RKO (cell line): ENCODE results near the gene SLC18A3.

Source experiments
- DNase-seq: peaks from one replicate; pipeline ENCODE4 v3.0.0-alpha.2; 2016; ENCODE audit warnings: low spot score

SLC18A3 gene

GRCh38 chr10:49611816-49612512 is 1.9 kb downstream of the SLC18A3 start:
- DNase-seq = no peak

GRCh38 chr10:49612513-49613164 is 2.5 kb downstream of the SLC18A3 start:
- no peak for DNase-seq

DNA sequence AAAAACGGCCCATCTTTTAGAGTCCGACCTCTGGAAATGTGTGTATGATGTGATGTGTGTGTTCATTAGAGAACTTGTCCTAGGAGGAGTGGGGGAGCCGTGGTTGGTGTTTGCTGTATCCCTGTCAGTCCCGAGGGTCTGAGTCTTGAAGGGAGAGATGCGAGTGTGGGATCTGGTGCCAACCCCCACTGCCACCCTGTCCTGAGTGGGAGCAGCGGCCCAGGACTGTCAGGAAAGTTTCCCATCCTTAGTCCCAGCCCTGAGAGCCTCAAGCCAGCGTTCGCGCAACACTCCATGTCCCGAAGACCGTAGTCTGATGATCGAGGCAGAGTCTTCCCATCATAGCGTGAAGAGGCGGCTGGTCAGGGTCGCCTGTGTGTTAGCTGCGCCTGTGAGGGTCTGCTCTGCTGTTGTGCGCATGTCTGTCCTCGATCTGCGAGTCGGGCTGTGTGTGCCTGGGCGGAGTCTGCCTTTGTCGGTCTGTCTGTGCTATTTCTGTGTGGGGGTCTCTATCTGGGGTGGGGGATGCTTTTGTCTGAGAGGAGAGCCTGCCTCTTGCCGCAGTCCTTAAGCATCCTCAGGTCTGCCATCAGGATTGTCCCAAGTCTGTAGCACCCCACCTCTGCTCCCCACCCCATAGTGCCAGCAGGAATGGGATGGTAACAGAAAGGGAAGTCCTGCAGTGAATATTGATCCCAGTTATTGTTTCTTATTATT is 3.2 kb downstream of the SLC18A3 start:
- no peak for DNase-seq

DNA sequence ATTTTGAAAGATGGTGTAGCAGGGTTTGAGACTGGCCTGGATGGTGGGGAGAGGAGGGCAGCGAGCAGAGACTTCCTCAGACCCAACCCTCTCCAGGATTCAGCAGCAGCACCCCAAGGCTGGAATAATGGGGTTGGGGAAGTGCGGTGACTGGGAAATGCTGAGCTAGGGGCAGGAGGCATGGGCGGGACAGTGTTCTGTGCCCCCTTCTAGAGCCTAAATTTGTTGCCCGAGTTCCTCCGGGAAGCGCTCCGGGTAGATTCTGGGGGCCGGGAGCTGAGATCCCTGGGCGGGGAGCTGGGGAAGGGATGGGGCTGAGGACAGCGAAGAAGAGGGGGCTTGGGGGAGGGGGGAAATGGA is 3.8 kb downstream of the SLC18A3 start, which contains the start of gene CHAT:
CHAT (plus strand) TSS at position 156 of the 360 bp plus-strand sequence; CDS start at position 309, 153 bp downstream.
- no peak for DNase-seq

DNA sequence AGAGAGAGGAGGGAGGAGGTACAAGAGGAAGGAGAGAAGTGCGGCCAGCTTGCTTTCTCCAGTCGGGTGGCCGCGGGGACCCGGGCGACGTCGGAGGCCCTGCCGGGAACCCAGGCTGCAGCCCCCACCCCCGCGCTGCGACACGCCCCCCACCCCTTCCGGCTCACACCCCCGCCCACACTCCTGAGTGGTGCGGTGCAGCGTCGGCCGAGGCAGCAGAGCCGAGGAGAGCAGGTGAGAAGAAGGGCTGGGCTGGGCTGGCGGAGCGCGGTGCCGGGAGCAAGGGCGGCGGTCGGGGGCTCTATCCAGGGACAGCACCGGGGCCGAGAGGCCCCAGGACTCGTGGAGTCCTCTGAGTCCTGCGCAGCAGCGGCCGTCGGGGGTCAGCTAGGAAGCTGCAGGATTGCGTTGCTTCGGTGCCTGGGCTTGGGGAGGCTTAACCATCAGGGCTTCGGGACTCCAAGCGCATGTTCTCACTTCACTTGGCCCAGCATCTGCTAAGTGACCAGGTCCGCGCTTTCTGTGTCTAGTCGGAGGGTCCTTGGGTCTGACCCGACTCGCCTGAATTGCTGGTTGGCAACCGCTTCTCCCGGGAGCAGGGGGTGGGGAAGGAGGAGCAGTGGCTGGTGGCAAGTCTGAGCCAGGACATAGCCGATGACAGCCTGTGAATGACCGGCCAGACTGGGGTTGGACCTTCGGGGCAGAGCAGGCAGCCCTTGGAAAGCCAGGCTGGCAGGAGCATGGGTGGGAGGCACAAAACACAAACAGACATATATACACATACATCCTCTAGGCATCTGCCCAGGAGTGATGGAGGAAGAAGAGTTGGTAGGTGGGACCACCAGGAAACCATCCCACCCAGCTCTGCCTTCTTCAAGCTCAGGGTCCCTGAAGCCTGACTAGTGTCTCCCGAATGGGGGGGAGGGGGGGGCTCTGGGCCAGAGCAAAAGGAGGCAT is 4.4 kb downstream of the SLC18A3 start:
- no peak for DNase-seq

- DNase-seq = no peak
Measured at GRCh38 chr10:49615213-49615612, 5.1 kb downstream of the SLC18A3 start.

- no peak for DNase-seq
Measured at GRCh38 chr10:49615721-49616120, 5.6 kb downstream of the SLC18A3 start.

DNA sequence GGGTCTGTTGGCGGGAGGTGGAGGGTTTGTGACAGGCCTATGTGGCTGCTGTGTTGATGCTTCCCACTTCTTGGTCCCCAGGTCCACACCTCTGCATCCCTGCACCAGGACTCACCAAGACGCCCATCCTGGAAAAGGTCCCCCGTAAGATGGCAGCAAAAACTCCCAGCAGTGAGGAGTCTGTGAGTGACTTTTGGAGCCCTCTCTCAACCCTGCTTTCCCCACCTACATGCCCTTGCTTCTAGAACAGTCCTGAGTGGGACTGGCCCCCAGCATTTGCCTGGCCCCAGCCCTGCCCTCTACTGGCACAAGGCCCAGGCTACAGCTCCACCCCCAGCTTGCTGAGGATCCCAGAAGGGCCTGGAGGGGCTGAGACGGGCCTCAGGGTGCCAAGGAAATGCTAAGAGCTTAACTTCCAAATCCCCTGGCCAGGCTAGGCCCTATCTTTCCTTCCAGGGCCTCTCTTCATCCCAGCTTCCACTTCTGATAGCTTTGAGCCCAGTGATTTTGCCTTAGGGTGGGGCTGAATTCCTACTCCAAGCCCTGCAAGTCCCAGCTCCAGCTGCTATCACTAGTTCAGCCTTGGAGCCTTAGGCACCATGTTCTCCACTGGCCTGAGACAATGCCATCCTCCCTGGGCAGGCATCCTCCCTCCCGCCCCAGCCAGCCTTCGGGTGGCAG is 6.5 kb downstream of the SLC18A3 start:
- no peak for DNase-seq

DNA sequence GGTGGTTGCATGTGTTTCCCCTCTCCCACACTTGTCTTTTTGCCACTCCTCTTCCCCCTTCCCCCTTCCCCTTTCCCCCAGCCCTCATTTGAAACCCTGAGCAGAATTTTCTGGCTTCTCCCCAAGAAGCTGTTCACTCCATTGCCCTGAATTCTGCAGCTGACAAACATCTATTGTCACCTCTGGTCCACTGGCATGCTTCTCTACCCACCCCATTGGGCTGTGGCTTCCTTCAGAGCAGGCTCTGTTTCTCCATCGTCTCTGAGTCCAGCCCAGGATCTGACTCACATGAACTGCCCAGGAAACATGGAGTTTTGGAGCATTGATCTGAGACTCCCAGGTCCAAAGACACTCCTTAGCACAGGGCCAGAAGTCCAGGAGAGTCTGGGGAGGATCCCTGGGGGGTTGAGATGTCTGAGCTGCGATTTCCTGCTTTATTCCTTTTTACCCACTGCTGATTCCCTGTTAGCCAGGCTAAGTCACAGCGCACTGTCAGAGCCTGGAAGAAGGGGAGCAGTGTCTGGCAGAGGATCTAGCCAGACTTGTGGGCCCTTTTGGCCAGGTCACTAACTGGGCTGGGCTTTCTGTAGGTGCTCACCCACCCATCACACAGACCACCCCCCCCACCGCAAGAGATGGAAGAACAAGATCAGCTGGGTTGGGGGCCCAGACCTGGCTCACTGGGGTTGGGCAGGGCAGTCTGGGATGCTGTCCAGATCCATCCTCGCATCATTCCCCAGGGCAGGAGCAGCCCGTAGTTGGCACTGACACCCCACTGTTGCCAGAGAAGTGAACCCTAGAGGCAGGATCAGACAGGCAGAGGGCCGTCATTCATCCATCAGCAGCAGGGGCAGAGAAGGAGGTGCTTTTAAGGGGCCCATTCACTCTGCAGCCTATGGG is 7.3 kb downstream of the SLC18A3 start:
- DNase-seq = no peak

DNA sequence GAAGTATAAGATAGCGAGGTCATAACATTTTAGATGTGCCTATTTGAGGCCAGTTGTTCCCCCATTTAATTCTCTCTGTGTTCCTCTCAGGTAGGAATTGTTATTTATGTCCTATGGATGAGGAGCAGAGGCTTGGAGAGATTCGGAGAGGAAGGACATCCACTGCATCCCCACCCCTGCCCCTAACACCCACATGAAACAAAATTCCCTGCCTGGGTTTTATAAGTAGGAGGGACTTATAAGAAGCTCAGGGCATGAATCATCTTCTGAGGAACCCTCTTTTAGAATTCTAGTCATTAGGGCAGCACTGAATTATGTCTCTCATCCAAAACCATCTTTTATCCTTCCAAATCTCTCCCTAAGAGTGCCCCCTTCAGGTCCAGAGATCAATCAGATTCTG is 8.7 kb downstream of the SLC18A3 start:
- no peak for DNase-seq

DNA sequence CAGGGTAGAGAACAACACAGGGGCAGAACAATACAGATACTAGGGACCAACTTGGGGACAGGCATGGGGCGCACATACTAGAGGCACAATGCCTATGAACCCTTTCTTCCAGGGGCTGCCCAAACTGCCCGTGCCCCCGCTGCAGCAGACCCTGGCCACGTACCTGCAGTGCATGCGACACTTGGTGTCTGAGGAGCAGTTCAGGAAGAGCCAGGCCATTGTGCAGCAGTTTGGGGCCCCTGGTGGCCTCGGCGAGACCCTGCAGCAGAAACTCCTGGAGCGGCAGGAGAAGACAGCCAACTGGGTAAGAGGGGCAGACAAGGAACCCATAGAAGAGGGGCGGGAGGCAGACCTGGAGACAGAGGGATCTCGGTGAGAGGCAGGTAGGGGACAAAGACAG is 9.5 kb downstream of the SLC18A3 start:
- no peak for DNase-seq

GRCh38 chr10:49620286-49620810 is 10.2 kb downstream of the SLC18A3 start:
- no peak for DNase-seq

GRCh38 chr10:49620841-49621378 is 10.8 kb downstream of the SLC18A3 start:
- no peak for DNase-seq

DNA sequence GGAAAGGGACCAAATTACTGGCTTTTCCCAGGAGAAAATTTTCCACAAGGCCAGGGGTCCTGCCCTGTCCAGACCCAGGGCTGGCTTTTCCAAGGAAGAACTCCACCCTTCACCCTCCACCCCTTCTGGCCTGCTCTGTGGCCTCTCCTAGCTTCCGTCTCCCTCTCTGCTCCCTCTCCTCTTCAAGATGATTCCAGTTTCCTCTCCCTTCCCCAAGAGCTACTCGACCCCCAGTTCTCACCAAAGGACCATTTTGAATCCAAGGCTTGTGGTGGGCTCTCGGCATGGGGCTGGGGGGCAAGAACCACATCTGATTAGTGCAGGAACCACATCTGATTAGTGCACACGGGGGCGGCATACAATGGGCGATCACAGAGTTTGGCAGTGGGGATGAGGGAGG is 11.5 kb downstream of the SLC18A3 start:
- DNase-seq = no peak

DNA sequence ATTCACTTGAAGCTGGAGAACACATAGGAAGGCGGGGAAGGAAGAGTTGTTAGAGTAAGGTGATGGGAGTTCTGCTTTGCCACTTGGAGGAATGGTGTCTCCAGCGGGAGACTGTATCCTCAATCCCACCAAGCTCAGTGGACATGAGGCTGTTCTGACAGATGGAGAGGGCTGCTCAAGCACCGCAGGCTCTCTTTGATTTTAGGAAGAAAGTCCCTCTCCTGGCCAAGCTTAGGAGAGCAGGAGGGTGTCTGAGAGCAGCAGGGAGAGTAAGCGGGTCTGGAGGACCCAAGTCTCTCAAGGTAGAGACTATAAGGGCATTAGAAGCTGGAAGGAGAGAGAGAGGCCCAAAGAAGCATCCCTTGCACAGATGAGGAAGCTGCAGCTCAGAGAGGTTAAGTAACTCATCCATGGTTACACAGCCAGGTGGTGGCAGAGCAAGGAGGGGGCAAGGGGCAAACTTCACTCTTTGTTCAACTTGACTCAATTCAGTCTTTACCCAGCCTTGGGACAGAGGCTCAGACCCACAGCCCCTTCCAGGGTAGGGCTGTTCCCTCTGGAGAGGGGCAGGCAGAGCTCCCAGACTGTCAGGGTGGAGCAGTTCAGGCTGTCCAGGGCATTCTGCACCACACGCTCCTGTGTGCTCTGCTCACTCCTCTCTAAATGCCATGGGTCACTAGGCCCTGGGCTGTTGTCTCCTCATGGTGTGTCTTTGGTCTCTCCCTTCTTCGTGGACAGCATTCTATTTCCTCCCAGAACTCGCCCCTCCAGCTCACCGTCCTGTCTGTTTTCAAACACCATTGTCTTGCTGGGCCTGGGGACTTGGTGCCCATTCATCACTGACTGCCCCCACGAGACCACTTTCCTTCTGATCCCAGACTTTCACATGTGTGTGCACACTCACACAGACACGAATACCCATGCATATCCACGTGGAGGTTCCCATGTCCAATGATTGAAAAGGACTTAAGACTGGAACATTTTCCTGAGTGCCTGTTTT is 12.6 kb downstream of the SLC18A3 start:
- DNase-seq = no peak

- DNase-seq = no peak
Measured at GRCh38 chr10:49624629-49625028, 14.5 kb downstream of the SLC18A3 start.

DNA sequence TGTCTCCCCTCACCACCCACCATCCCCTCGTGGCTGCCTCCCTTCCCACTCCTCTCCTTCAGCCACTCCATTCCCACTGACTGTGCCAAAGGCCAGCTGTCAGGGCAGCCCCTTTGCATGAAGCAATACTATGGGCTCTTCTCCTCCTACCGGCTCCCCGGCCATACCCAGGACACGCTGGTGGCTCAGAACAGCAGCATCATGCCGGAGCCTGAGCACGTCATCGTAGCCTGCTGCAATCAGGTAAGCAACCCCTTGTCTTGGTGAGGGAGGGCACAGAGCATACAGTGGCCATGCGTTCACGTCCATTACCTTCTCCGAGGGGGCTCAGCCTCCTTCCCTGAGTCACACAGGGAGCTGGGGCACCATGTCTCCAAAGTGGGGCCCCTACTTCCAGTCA is 15.3 kb downstream of the SLC18A3 start:
- no peak for DNase-seq

- no peak for DNase-seq
Measured at GRCh38 chr10:49627038-49627437, 16.9 kb downstream of the SLC18A3 start.
